WTC11 (cell line): Measurements from ENCODE around the gene SH3BGRL3.

ENCODE experiments used
- EMX1 ChIP-seq: fragments of 250-450 bp; sonication (Bioruptor Pico); IDR thresholded peaks from 2 replicates; pipeline ENCODE4 v1.8.0; 2021; ENCODE audit warnings: mild to moderate bottlenecking
- ETV6 ChIP-seq: sonication (generic); formaldehyde crosslinking; IDR thresholded peaks from 2 replicates; pipeline ENCODE4 v1.8.1; 2022; ENCODE audit warnings: mild to moderate bottlenecking, missing genetic modification reagents
- FOXP1 ChIP-seq: sonication (generic); formaldehyde crosslinking; IDR thresholded peaks from 2 replicates; pipeline ENCODE4 v1.8.0; 2022; ENCODE audit warnings: missing genetic modification reagents, mild to moderate bottlenecking, moderate library complexity, borderline replicate concordance
- JUN ChIP-seq: sonication (generic); formaldehyde crosslinking; IDR thresholded peaks from 2 replicates; pipeline ENCODE4 v1.8.0; 2023; ENCODE audit warnings: mild to moderate bottlenecking, missing genetic modification reagents
- KAT7 ChIP-seq: sonication (generic); formaldehyde crosslinking; IDR thresholded peaks from 2 replicates; pipeline ENCODE4 v1.8.1; 2023; ENCODE audit warnings: missing genetic modification reagents, mild to moderate bottlenecking, borderline replicate concordance
- TP53 ChIP-seq: sonication (generic); formaldehyde crosslinking; IDR thresholded peaks from 2 replicates; pipeline ENCODE4 v1.8.1; 2023; ENCODE audit warnings: mild to moderate bottlenecking, missing genetic modification reagents
- TF ChIP-seq, protein P1 (sequence below): fragments of 200-600 bp; IDR thresholded peaks from 2 replicates; pipeline ENCODE4 v1.8.0; 2022; ENCODE audit warnings: antibody characterized with exemption
- TF ChIP-seq, protein P2 (sequence below): sonication (generic); formaldehyde crosslinking; conservative IDR thresholded peaks from 2 replicates; pipeline ENCODE4 v1.8.1; 2022; ENCODE audit warnings: mild to moderate bottlenecking, missing genetic modification reagents
- TF ChIP-seq, protein P3 (sequence below): sonication (generic); formaldehyde crosslinking; IDR thresholded peaks from 2 replicates; pipeline ENCODE4 v1.8.0; 2023; ENCODE audit warnings: missing genetic modification reagents, mild to moderate bottlenecking, borderline replicate concordance
- TF ChIP-seq, protein P4 (sequence below): sonication (generic); formaldehyde crosslinking; IDR thresholded peaks from 2 replicates; pipeline ENCODE4 v1.8.1; 2022; ENCODE audit warnings: mild to moderate bottlenecking, missing genetic modification reagents, moderate library complexity, borderline replicate concordance
- TF ChIP-seq, protein P5 (sequence below): sonication (generic); formaldehyde crosslinking; IDR thresholded peaks from 2 replicates; pipeline ENCODE4 v1.8.1; 2022; ENCODE audit warnings: low read depth, mild to moderate bottlenecking, moderate library complexity, missing genetic modification reagents, borderline replicate concordance

DNA sequence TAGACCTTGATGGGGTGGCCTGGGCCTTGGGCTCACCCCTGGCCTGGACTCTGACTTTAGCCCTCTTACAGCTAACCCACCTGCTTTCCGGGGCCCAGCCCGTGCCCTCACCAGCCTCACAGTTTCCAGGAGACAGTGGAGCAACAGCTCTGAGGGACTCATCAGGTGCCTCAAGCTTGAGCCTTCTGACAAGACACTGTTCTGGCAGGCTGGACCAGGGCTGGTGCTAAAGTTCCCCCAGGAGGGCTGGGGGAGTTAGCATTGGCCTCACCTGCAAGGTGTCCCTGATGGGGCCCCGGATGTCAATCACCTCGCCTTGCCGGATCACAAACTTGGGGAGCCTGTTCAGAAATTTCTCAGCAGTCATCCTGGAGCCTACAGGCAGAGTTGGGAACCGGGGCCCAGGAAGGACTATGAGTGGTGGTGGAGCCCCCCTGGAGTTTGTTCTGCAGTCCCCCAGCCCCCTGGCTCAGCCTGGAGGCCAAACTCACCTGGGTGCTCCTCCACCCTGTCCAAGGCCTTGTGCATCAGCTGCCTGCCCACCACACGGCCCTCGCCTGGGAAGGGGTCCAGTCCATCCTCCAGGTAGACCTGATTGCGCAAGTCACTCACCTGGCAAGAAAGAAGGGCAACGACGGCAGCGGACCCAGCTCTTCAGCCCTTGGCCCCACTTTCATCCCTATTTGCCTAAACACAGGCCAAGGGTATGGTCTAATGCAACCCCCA is 4.1 kb downstream of the SH3BGRL3 start:
- TF ChIP-seq, protein P1, sequence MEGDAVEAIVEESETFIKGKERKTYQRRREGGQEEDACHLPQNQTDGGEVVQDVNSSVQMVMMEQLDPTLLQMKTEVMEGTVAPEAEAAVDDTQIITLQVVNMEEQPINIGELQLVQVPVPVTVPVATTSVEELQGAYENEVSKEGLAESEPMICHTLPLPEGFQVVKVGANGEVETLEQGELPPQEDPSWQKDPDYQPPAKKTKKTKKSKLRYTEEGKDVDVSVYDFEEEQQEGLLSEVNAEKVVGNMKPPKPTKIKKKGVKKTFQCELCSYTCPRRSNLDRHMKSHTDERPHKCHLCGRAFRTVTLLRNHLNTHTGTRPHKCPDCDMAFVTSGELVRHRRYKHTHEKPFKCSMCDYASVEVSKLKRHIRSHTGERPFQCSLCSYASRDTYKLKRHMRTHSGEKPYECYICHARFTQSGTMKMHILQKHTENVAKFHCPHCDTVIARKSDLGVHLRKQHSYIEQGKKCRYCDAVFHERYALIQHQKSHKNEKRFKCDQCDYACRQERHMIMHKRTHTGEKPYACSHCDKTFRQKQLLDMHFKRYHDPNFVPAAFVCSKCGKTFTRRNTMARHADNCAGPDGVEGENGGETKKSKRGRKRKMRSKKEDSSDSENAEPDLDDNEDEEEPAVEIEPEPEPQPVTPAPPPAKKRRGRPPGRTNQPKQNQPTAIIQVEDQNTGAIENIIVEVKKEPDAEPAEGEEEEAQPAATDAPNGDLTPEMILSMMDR: no peak
- no peak for TF ChIP-seq KAT7 (CRISPR knock-in tag)
- TF ChIP-seq FOXP1: no peak
- no peak for TF ChIP-seq JUN (CRISPR knock-in tag)
- TF ChIP-seq, protein P2, sequence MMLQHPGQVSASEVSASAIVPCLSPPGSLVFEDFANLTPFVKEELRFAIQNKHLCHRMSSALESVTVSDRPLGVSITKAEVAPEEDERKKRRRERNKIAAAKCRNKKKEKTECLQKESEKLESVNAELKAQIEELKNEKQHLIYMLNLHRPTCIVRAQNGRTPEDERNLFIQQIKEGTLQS (CRISPR knock-in tag): no peak
- TF ChIP-seq EMX1 (CRISPR knock-in tag): no peak
- TF ChIP-seq, protein P3, sequence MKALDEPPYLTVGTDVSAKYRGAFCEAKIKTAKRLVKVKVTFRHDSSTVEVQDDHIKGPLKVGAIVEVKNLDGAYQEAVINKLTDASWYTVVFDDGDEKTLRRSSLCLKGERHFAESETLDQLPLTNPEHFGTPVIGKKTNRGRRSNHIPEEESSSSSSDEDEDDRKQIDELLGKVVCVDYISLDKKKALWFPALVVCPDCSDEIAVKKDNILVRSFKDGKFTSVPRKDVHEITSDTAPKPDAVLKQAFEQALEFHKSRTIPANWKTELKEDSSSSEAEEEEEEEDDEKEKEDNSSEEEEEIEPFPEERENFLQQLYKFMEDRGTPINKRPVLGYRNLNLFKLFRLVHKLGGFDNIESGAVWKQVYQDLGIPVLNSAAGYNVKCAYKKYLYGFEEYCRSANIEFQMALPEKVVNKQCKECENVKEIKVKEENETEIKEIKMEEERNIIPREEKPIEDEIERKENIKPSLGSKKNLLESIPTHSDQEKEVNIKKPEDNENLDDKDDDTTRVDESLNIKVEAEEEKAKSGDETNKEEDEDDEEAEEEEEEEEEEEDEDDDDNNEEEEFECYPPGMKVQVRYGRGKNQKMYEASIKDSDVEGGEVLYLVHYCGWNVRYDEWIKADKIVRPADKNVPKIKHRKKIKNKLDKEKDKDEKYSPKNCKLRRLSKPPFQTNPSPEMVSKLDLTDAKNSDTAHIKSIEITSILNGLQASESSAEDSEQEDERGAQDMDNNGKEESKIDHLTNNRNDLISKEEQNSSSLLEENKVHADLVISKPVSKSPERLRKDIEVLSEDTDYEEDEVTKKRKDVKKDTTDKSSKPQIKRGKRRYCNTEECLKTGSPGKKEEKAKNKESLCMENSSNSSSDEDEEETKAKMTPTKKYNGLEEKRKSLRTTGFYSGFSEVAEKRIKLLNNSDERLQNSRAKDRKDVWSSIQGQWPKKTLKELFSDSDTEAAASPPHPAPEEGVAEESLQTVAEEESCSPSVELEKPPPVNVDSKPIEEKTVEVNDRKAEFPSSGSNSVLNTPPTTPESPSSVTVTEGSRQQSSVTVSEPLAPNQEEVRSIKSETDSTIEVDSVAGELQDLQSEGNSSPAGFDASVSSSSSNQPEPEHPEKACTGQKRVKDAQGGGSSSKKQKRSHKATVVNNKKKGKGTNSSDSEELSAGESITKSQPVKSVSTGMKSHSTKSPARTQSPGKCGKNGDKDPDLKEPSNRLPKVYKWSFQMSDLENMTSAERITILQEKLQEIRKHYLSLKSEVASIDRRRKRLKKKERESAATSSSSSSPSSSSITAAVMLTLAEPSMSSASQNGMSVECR (CRISPR knock-in tag): no peak
- TF ChIP-seq, protein P4, sequence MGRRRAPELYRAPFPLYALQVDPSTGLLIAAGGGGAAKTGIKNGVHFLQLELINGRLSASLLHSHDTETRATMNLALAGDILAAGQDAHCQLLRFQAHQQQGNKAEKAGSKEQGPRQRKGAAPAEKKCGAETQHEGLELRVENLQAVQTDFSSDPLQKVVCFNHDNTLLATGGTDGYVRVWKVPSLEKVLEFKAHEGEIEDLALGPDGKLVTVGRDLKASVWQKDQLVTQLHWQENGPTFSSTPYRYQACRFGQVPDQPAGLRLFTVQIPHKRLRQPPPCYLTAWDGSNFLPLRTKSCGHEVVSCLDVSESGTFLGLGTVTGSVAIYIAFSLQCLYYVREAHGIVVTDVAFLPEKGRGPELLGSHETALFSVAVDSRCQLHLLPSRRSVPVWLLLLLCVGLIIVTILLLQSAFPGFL (CRISPR knock-in tag): no peak
- no peak for TF ChIP-seq TP53 (CRISPR knock-in tag)
- no peak for TF ChIP-seq ETV6
- TF ChIP-seq, protein P5, sequence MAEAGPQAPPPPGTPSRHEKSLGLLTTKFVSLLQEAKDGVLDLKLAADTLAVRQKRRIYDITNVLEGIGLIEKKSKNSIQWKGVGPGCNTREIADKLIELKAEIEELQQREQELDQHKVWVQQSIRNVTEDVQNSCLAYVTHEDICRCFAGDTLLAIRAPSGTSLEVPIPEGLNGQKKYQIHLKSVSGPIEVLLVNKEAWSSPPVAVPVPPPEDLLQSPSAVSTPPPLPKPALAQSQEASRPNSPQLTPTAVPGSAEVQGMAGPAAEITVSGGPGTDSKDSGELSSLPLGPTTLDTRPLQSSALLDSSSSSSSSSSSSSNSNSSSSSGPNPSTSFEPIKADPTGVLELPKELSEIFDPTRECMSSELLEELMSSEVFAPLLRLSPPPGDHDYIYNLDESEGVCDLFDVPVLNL (CRISPR knock-in tag): no peak
